Hematopoietic multipotent progenitor cell treated with erythropoietin and hydrocortisone succinate and interleukin-3 and kit ligand, for 4 days (in vitro differentiated cells): ENCODE data around the gene CD209.
"Not testable (repeated sequence)": the region's sequence is repeated elsewhere in the genome, so short reads cannot be mapped to it uniquely, and the experiment has no call there.

ENCODE experiments used
- DNase-seq: peaks from one replicate; pipeline ENCODE4 v3.0.0-alpha.2; 2015

Gene CD209

DNA sequence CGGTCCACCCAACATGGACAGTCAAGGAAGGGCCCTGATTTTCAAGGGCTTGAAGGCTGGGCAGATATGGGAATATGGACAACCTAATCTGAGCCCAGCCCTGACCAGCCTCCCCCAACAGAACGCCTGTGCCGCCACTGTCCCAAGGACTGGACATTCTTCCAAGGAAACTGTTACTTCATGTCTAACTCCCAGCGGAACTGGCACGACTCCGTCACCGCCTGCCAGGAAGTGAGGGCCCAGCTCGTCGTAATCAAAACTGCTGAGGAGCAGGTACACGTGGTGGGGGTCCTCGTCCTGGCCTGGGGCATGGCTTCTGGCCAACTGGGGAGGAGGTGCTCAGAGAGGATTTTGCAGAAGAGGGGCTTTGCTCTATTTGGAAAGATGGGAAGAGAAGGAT, 19.2 kb upstream of the CD209 start:
- DNase-seq: no peak

- not testable (repeated sequence) for DNase-seq
Observed at GRCh38 chr19:7765043-7765442, 17.7 kb upstream of the CD209 start.

- DNase-seq: not testable (repeated sequence)
Observed at GRCh38 chr19:7764157-7764556, 16.8 kb upstream of the CD209 start.

DNA sequence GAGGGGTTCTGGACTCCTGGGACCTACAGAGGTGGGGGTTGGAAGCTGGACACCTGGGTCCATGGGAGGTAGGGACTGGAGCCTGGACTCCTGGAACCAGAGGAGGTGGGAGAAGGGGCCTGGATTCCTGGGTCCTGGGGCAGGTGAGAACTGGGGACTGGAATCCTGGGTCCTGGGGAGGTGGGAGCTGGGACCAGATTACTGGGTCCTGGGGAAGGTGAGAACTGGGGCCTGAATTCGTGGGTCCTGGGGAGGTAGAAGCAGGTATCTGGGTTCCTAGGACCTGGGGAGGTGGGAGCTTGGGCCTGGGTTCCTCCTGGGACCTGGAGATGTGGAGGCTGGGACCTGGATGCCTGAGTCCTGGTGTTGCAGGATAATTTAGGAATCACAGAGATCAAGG, 16.4 kb upstream of the CD209 start:
- no peak for DNase-seq

DNA sequence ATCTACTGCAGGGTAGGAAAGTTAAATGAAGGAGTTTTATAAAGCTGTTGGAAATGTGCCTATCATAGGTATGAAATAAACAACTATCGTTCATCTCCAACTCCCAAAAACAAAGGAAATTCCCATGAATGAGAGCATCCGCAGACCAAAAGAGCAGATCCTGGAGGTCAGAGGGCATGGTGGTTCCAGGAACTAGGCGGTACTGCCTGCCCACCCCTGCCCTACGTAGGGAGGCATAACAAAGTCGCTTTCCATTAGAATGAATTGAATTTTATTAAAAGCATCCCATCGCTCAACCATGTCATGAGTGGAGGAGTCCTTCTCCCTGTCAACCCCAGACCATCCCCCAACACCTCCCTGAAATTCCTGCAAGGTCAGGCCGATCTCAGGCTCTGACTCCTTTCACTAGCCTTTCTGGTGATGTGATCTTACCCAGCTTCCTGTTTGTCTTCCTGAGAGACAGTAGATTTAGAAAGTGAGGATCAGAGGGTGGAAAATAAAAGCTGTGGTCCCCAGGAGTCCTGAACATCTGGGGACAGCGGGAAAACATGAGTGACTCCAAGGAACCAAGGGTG, 15.5 kb upstream of the CD209 start, which contains the start of gene CLEC4M:
TSS of gene CLEC4M (plus strand) at position 525 of the 575 bp plus-strand sequence. CDS start at position 549, 24 bp downstream.
- no peak for DNase-seq

DNA sequence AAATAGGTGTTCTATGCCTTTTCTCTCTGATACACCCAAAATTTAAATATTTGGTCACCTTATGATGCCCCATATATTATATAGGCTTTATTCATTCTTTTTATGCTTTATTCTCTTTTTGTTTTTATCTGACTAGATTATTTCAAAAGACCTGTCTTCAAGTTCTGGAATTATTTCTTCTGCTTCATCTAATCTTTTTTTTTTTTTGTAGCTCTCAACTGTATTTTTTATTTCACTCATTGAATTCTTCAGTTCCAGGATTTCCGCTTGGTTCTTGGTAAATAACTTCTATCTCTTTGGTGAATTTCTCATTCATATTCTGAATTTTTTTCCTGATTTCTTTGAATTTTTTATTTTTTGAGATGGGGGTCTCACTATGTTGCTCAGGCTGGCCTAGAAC, 11.8 kb upstream of the CD209 start:
- DNase-seq: no peak

DNA sequence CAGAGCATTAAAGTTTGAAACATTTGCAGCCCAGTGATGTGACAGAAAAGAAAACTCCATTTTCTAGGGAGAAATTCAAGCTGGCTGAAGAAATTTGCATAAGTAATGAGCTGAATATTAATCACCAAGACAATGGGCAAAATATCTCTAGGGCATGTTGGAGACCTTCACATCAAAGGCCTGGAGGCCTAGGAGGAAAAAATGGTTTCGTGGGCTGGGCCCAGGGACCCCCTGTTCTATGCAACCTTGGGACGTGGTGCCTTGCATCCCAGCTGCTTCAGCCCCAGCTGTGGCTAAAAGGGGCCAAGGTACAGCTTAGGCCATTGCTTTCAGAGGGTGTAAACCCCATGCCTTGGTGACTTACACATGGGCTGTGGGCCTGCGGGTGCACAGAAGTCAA, 10.0 kb upstream of the CD209 start:
- no peak for DNase-seq

DNA sequence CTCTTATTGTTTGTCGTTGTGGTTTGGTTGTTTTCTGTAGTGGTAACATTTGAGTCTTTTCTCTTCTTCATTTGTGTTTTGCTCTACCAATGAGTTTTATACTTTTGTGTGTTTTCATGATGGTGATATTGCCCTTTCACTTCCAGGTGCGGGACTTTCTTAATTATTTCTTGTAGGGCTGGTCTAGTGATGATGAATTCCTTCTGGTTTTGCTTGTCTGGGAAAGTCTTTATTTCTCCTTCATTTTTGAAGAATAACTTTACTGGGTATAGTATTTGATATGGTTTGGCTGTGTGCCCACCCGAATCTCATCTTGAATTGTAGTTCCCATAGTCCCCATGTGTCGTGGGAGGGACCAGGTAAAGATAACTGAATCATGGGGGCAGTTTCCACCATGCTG, 8.9 kb upstream of the CD209 start:
- DNase-seq: no peak

DNA sequence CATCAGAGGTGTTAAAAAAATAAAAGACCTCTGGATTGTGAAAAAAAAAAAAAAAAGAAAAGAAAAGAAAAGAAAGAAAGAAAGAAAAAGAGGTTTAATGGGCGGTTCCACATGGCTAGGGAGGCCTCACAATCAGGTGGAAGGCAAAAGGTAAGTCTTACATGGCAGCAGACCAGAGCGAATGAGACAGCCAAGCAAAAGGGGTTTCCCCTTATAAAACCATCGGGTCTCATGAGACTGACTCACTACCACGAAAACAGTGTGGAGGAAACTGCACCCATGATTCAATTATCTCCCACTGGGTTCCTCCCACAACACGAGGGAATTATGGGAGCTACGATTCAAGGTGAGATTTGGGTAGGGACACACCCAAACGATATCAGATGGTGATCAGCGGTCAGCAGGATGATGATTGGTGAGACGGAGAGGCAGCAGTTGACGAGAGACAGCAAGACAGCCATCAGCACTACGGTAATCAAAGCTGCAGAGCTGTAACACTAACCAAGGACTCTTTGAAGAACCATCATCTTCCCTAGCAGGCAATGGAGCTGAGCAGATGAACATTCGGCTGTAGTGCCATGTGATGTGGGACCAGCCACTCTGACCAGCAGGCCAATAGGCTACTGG, 3.9 kb upstream of the CD209 start:
- no peak for DNase-seq

DNA sequence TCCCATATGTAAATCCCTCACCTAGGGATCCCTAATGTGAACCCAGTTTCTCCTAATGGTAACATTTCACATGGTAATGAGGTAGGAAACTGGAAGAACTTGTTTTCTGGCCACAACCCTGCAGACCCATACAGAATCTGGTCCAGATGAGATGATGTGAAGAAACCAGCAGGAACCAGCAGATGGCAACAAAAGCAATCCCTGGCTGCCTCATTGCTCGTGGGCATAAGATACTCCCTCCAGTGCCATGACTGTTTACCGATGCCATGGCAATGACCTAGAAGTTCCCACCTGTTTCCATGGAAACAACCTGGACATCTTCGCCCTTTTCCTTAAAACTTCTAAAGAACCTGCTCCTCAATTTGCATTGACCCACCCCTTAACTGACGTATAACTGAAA, 1.4 kb upstream of the CD209 start:
- DNase-seq: peak; percentile 41

GRCh38 chr19:7748171-7748570, 837 bp upstream of the CD209 start:
- no peak for DNase-seq

DNA sequence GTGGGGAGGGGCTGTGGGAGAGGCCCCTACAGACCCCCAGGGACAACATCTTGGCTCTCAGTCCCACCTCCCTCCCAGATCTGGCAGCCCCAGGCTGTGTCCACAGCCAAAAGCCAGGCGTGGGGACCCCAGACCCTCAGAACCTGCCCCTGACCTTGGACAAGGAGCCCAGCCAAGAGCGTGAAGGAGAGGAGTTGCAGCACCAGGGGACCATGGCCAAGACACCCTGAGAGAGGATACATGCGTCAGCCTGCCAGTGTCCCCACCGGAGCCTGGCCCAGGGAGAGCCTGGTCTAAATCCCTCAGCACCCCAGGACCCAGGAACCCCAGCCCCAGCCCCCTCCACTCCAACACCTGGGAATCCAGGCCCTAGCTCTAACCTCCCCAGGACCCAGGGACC, 1.0 kb downstream of the CD209 start:
- DNase-seq: not testable (repeated sequence)

DNA sequence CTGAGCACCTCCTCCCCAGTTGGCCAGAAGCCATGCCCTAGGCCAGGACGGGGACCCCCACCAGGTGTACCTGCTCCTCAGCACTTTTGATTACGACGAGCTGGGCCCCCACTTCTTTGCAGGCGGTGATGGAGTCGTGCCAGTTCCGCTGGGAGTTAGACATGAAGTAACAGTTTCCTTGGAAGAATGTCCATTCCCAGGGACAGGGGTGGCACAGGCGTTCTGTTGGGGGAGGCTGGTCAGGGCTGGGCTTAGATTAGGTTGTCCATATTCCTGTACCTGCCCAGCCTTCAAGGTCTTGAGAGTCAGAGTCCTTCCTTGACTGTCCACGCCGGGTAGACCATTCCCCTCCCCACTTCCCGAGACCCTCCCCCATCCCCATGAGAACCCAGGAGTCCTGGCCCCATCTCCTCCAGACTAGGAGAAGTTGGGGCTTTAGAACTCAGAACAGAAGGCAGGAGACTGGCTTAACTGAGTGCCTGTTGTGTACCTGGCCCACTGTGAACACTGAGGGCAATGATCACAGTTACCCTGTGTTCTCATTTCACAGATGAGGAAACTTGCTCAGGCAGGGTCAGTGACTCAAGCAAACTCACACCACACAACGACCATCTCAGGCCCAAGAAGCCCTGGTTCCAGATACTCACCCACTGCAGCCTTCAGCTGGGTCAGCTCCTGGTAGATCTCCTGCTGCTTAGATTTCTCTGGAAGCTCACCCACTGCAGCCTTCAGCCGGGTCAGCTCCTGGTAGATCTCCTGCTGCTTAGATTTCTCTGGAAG, 2.3 kb downstream of the CD209 start:
- no peak for DNase-seq

DNA sequence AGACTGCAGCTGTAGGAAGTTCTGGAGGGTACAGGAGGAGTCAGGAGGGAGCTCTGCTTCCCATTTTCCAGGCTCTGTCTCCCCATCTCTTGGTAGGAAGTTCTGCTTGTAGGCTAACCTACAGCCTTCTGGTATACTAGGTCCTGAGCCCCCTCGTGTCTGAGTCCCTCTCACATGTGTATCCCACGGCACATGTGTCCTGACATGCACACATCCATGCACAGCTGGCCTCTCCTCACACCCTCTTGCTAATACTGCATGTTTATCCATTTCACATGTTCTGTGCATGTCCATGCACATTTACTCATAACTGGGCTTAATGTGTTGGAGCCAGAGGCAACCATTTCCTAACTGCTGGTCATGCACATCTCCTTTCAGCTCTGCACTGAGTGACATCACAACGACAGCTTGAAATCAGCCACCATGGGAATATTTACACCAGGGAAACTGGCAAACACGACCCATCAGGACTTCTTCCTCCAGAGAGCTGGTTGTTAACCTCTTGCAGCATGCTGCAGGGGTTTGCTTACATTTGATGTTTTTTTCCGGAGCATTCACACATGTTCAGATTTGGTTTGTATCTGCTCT, 3.0 kb downstream of the CD209 start:
- DNase-seq: no peak

- DNase-seq: no peak
Observed at GRCh38 chr19:7743425-7743841, 3.9 kb downstream of the CD209 start.

GRCh38 chr19:7742991-7743390, 4.3 kb downstream of the CD209 start:
- no peak for DNase-seq

- no peak for DNase-seq
Observed at GRCh38 chr19:7742575-7742974, 4.8 kb downstream of the CD209 start.

DNA sequence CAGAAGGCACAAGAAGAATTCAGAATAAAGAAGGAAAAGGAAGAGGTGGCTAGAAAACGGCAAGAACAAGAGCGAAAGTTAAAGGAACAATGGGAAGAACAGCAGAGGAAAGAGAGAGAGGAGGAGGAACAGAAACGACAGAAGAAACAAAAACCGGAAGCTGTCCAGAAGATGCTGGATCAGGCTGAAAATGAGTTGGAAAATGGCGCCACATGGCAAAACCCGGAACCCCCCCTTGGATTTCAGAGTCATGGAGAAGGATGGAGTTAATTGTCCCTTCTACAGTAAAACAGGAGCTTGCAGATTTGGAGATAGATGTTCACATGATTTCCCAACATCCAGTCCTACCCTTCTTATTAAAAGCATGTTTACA, 6.7 kb downstream of the CD209 start:
- no peak for DNase-seq

- DNase-seq: no peak
Observed at GRCh38 chr19:7739801-7740681, 7.3 kb downstream of the CD209 start.

DNA sequence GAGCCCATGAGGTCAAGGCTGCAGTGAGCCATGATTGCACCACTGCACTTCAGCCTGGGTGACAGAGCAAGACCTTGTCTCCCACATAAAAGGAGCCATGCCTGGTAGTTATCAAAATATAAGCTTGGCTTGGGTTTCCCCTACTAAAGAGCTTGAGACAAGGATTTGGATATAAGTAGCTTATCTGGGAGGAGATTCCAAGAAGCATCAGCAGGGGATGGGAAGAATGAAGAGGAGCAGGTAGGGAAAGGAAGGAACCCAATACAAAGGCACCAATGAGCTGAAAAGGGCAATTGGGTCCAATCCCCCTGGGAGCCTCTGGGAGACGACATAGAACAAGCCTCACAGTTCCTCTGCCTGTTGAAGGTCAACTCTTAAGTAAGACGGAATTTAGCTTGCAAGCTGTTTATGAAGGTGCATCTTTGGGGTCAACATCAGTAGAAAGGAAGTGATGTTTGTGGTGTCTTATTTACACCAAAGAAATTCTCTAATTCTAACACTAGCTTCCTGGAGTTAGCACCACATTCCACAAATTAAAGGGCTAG, 8.1 kb downstream of the CD209 start:
- DNase-seq: no peak

- no peak for DNase-seq
Observed at GRCh38 chr19:7738023-7738422, 9.3 kb downstream of the CD209 start.

- DNase-seq: no peak
Observed at GRCh38 chr19:7737215-7737614, 10.1 kb downstream of the CD209 start.

DNA sequence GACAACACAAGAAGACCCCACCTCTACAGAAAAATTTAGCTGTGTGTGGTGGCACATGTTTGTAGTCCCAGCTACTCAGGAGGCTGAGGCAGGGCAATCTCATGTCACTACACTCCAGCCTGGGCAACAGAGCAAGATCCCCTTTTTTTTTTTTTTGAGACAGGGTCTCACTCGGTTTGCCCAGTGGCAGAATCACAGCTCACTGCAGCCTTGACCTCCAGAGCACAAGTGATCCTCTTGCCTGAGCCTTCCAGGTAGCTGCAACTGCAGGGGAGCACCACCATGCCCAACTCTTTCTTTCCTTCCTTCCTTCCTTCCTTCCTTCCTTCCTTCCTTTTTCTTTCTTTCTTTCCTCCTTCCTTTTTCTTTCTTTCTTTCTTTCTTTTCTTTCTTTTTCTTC, 11.2 kb downstream of the CD209 start:
- no peak for DNase-seq
